Peyer's patch (tissue), 4 donors: ENCODE data around the gene ARRDC4.

Experiments used
- POLR2A ChIP-seq, 2 donors: fragments of 450-650 bp; IDR thresholded peaks; one replicate each; pipeline ENCODE4 v1.5.1; 2017; ENCODE audit warnings: antibody characterized with exemption in 2 of 2, mild to moderate bottlenecking in 2 of 2, moderate library complexity in 2 of 2
- TF ChIP-seq, protein P1 (sequence below), 6 experiments: fragments of 450-650 bp in 4 of 6; fragments of 200-600 bp in 2 of 6; sonication (generic) in 1 of 6; IDR thresholded peaks; one replicate each; pipeline ENCODE4 v1.5.1; 2017 to 2019; ENCODE audit warnings: antibody characterized with exemption in 6 of 6, mild to moderate bottlenecking in 3 of 6, moderate library complexity in 1 of 6

DNA sequence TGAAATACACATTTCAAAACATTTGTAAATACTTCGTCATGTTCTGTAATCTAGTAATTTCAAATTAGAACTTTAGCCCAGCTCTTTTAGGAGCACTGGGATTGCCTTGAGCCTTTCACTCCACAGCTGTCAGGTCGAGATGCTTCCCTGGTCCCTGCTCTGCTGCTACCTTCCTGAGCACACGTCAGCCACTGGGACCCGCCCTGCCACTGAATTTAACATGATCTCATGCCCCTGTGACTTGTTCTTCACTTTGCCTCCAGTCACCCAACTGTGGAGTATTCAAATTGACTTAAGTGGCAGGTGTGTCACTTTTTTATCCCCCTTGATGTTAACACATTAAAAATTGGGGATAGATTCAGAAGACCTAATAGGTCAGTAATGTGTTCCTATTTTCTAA lies 3.3 kb downstream of the ARRDC4 start:
- TF ChIP-seq POLR2A (IDR thresholded peaks at IDR 0.05): no peak
- TF ChIP-seq, protein P1, sequence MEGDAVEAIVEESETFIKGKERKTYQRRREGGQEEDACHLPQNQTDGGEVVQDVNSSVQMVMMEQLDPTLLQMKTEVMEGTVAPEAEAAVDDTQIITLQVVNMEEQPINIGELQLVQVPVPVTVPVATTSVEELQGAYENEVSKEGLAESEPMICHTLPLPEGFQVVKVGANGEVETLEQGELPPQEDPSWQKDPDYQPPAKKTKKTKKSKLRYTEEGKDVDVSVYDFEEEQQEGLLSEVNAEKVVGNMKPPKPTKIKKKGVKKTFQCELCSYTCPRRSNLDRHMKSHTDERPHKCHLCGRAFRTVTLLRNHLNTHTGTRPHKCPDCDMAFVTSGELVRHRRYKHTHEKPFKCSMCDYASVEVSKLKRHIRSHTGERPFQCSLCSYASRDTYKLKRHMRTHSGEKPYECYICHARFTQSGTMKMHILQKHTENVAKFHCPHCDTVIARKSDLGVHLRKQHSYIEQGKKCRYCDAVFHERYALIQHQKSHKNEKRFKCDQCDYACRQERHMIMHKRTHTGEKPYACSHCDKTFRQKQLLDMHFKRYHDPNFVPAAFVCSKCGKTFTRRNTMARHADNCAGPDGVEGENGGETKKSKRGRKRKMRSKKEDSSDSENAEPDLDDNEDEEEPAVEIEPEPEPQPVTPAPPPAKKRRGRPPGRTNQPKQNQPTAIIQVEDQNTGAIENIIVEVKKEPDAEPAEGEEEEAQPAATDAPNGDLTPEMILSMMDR (IDR thresholded peaks at IDR 0.05): no peak
